CD14-positive monocyte (primary cell): Measurements from ENCODE around the gene HYKK. TPM values are rescaled to one million over a fixed set of nuclear protein-coding genes. Genes with fewer than 3 reads are reported as not detected.

ENCODE experiments used
- DNase-seq, 3 donors: peaks; one replicate each; pipeline ENCODE4 v3.0.0-alpha.2; 2011 to 2022
- H2AFZ ChIP-seq: 2 replicates; pipeline ENCODE4 v1.6.0; 2012; ENCODE audit warnings: mild to moderate bottlenecking, low read depth, low read length, inconsistent platforms; ENCODE audit not compliant: insufficient read depth, poor library complexity, severe bottlenecking
- H3K27ac ChIP-seq, 2 donors: 1 replicate in 1 of 2; 2 replicates in 1 of 2; pipeline ENCODE4 v1.5.1; 2012 to 2013; ENCODE audit warnings: low read length in 2 of 2, control low read depth in 1 of 2, inconsistent platforms in 1 of 2, low read depth in 1 of 2, mild to moderate bottlenecking in 1 of 2
- H3K27me3 ChIP-seq, 2 donors: one replicate each; pipeline versions ENCODE4 v1.6.0 to v1.6.1; 2011 to 2013; ENCODE audit warnings: low read length in 2 of 2; ENCODE audit not compliant: control insufficient read depth in 2 of 2, insufficient read depth in 2 of 2
- H3K36me3 ChIP-seq, 2 donors: replicated peaks in 1 of 2; 1 replicate in 1 of 2; 2 replicates in 1 of 2; pipeline versions ENCODE4 v1.5.1 to v1.6.1; 2012 to 2013; ENCODE audit warnings: low read length in 2 of 2, control low read depth in 1 of 2, inconsistent platforms in 1 of 2, mild to moderate bottlenecking in 1 of 2; ENCODE audit not compliant: insufficient read depth in 2 of 2, control insufficient read depth in 1 of 2
- H3K4me1 ChIP-seq, 2 donors: 1 replicate in 1 of 2; 2 replicates in 1 of 2; pipeline versions ENCODE4 v1.5.1 to v1.6.1; 2012 to 2013; ENCODE audit warnings: low read length in 2 of 2, control low read depth in 1 of 2, inconsistent platforms in 1 of 2, mild to moderate bottlenecking in 1 of 2, moderate library complexity in 1 of 2; ENCODE audit not compliant: insufficient read depth in 2 of 2, control insufficient read depth in 1 of 2
- H3K4me2 ChIP-seq: replicated peaks from 2 replicates; pipeline ENCODE3; 2012; ENCODE audit warnings: low read length, moderate library complexity, mild to moderate bottlenecking; ENCODE audit not compliant: poor library complexity, severe bottlenecking; ENCODE audit errors: extremely low read depth
- H3K4me3 ChIP-seq, 3 experiments: fragments of 200-600 bp in 1 of 3; sonication (generic) in 1 of 3; replicated peaks in 1 of 3; 1 replicate in 2 of 3; 2 replicates in 1 of 3; pipeline ENCODE4 v1.5.1; 2011 to 2013; ENCODE audit warnings: low read length in 3 of 3, mild to moderate bottlenecking in 3 of 3, control low read depth in 2 of 3, low read depth in 2 of 3, inconsistent platforms in 1 of 3, moderate library complexity in 1 of 3
- H3K79me2 ChIP-seq: 2 replicates; pipeline ENCODE4 v1.6.0; 2012; ENCODE audit warnings: mild to moderate bottlenecking, control low read depth, inconsistent platforms, low read length, moderate library complexity; ENCODE audit not compliant: insufficient read depth
- H3K9ac ChIP-seq: 2 replicates; pipeline ENCODE4 v1.6.0; 2017; ENCODE audit warnings: low read length, mild to moderate bottlenecking; ENCODE audit not compliant: insufficient read depth, poor library complexity, severe bottlenecking
- H3K9me3 ChIP-seq, 2 donors: replicated peaks in 1 of 2; 1 replicate in 1 of 2; 2 replicates in 1 of 2; pipeline versions ENCODE4 v1.5.1 to v1.6.1; 2012 to 2013; ENCODE audit warnings: low read length in 2 of 2, control low read depth in 1 of 2; ENCODE audit not compliant: control insufficient read depth in 1 of 2, insufficient read depth in 1 of 2
- H4K20me1 ChIP-seq: 2 replicates; pipeline ENCODE4 v1.6.0; 2012; ENCODE audit warnings: mild to moderate bottlenecking, low read length, control low read depth, moderate library complexity; ENCODE audit not compliant: insufficient read depth
- H3K27ac Mint-ChIP-seq, 7 donors: one replicate each; pipeline ENCODE4 v1.8.0; 2020; ENCODE audit warnings: mild to moderate bottlenecking in 7 of 7, mixed read lengths in 7 of 7, moderate library complexity in 6 of 7, inconsistent platforms in 2 of 7
- H3K27me3 Mint-ChIP-seq, 3 donors: one replicate each; pipeline ENCODE4 v1.8.0; 2021 to 2022; ENCODE audit warnings: low read depth in 3 of 3, mild to moderate bottlenecking in 3 of 3, mixed read lengths in 3 of 3, moderate library complexity in 3 of 3, inconsistent platforms in 1 of 3
- H3K36me3 Mint-ChIP-seq, 2 donors: one replicate each; pipeline ENCODE4 v1.8.0; 2020; ENCODE audit warnings: mixed read lengths in 2 of 2, inconsistent platforms in 1 of 2, mild to moderate bottlenecking in 1 of 2
- H3K4me1 Mint-ChIP-seq: one replicate; pipeline ENCODE4 v1.8.0; 2020; ENCODE audit warnings: mild to moderate bottlenecking, mixed read lengths
- H3K4me3 Mint-ChIP-seq, 2 donors: one replicate each; pipeline ENCODE4 v1.8.0; 2020; ENCODE audit warnings: mild to moderate bottlenecking in 2 of 2, mixed read lengths in 2 of 2, moderate library complexity in 1 of 2
- H3K9me3 Mint-ChIP-seq, 7 donors: one replicate each; pipeline ENCODE4 v1.8.0; 2020 to 2022; ENCODE audit warnings: mixed read lengths in 7 of 7, mild to moderate bottlenecking in 6 of 7, moderate library complexity in 6 of 7, inconsistent platforms in 2 of 7
- CTCF ChIP-seq: fragments of 200-600 bp; IDR thresholded peaks from one replicate; pipeline ENCODE4 v1.8.0; 2022; ENCODE audit warnings: antibody characterized with exemption, mild to moderate bottlenecking
- WGBS: methylation state at CpG from one replicate; pipeline ENCODE4 v1.1.5; 2013; ENCODE audit warnings: missing lambda C conversion rate; ENCODE audit not compliant: insufficient coverage; 5-methylcytosine and 5-hydroxymethylcytosine counted together
- intact Hi-C, 2 donors: fragments of 100-400 bp; cut with micrococcal nuclease; formaldehyde crosslinking; loops; one replicate each; pipeline versions ENCODE4 v1.15.0 to v1.15.1; 2023
- polyA plus RNA-seq, 3 donors: library from polyadenylated mRNA; depleted of rRNA in 1 of 3; unstranded in 2 of 3; stranded (reverse) in 1 of 3; fragments of 300-500 nt in 2 of 3; fragments of >200 nt in 1 of 3; fragmentation: Illumina TruSeq in 2 of 3; gene quantifications; 1 replicate in 2 of 3; 2 replicates in 1 of 3; pipeline ENCODE4 v1.2.3, GENCODE V29; 2012 to 2021

Gene HYKK
- polyA plus RNA-seq, 3 donors: 0.04 TPM; not detected in 2

- no peak for DNase-seq
- no peaks in the 10 kb centered on the region for H4K20me1 ChIP-seq
- H3K4me2 ChIP-seq: no peak overlapping the region
- peaks cover 7% of the 10 kb centered on the region in 2 donors for H3K4me1 ChIP-seq
- WGBS: no CpG with 5 or more reads among the region's 2 CpGs
- Mint-ChIP-seq H3K36me3 (peaks cover 0 to 4% of the 10 kb centered on the region in 2 donors), H3K27ac (no peak overlapping the region), H3K4me1 (peaks cover 10% of the 10 kb centered on the region), H3K4me3 (no peak overlapping the region), H3K9me3 (peaks cover 0 to 4% (median 2%) of the 10 kb centered on the region in 7 donors), H3K27me3 (peaks cover 13 to 21% (median 21%) of the 10 kb centered on the region in 3 donors)
- no peak overlapping the region for H2AFZ ChIP-seq
- H3K4me3 ChIP-seq: no peak overlapping the region
- no peaks in the 10 kb centered on the region for H3K79me2 ChIP-seq
- TF ChIP-seq CTCF: no peak
- H3K9me3 ChIP-seq: no peaks in the 10 kb centered on the region
- peaks cover 18 to 20% of the 10 kb centered on the region in 2 donors for H3K27me3 ChIP-seq
- H3K27ac ChIP-seq: no peak overlapping the region
- H3K9ac ChIP-seq: no peak overlapping the region
- intact Hi-C loops: no loop called here
- no peaks in the 10 kb centered on the region for H3K36me3 ChIP-seq
These were observed 63.3 kb downstream of the HYKK start for GRCh38 chr15:78570710-78571109.

- peaks cover 0 to 3% of the 10 kb centered on the region in 2 donors for H3K36me3 Mint-ChIP-seq
- Histone ChIP-seq H3K9me3 (no peaks in the 10 kb centered on the region), H3K27ac (no peak overlapping the region), H3K9ac (no peak overlapping the region), H3K36me3 (no peaks in the 10 kb centered on the region), H3K4me3 (no peak overlapping the region), H3K4me1 (peaks cover under 1% of the 10 kb centered on the region in 2 donors), H4K20me1 (no peaks in the 10 kb centered on the region), H3K4me2 (no peak overlapping the region), H3K27me3 (peaks cover 12 to 13% of the 10 kb centered on the region in 2 donors), H3K79me2 (no peaks in the 10 kb centered on the region), H2AFZ (no peak overlapping the region)
- DNase-seq: no peak
- intact Hi-C loops: no loop called here
- peaks cover 7 to 17% (median 14%) of the 10 kb centered on the region in 3 donors for H3K27me3 Mint-ChIP-seq
- TF ChIP-seq CTCF: no peak
- H3K9me3 Mint-ChIP-seq: peaks cover 0 to 4% (median 2%) of the 10 kb centered on the region in 7 donors
- no peak overlapping the region for H3K4me3 Mint-ChIP-seq
- no CpG with 5 or more reads among the region's 4 CpGs for WGBS
- peaks cover 3% of the 10 kb centered on the region for H3K4me1 Mint-ChIP-seq
- no peak overlapping the region for H3K27ac Mint-ChIP-seq
These were observed 64.0 kb downstream of the HYKK start for GRCh38 chr15:78571382-78571781.
